ENCODE measurements around the gene B4GALNT4. TPM values are rescaled to one million over a fixed set of nuclear protein-coding genes. Genes with fewer than 3 reads are reported as not detected.
"Not testable (repeated sequence)": the region's sequence is repeated elsewhere in the genome, so short reads cannot be mapped to it uniquely, and the experiment has no call there.

B4GALNT4 gene
- total RNA-seq, 1 experiment from 2014 or later = 9.4 TPM

DNA sequence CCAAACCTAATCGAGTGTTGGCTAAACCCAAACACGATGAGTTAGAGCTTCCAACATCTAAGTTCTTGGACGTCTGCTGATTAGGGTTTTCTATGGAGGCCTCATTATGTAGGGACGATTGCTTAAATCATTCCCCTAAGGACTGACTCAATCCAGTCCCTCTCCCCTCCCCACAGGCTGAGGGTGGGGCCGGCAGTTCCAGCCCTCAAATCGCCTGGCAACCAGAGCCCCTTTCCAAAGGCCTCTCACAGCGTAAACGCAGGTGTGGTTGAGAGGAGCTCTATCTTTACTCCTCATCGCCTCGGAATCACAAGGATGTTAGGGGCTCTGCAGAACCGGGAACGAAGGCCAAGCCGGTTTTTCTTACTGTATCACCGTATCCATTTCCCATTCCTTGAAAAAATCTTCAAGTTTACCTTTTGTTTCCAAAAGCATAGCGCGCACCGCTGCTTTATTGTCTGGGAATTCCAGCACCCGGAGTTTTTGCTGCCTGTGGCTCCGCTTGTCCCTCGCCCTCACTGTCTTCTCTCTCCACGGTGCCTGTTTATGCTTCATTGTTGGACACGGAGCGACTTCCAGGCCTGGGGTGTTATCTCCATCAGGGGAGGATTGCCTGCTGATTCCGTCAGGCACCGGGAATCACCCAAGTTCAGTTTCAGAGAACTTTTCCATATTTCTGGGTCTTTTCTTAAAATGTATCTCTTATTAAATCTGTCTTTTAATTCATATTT lies 34.9 kb upstream of the B4GALNT4 start:
- DNase-seq (ENCODE audit: low read depth) = no peak

DNA sequence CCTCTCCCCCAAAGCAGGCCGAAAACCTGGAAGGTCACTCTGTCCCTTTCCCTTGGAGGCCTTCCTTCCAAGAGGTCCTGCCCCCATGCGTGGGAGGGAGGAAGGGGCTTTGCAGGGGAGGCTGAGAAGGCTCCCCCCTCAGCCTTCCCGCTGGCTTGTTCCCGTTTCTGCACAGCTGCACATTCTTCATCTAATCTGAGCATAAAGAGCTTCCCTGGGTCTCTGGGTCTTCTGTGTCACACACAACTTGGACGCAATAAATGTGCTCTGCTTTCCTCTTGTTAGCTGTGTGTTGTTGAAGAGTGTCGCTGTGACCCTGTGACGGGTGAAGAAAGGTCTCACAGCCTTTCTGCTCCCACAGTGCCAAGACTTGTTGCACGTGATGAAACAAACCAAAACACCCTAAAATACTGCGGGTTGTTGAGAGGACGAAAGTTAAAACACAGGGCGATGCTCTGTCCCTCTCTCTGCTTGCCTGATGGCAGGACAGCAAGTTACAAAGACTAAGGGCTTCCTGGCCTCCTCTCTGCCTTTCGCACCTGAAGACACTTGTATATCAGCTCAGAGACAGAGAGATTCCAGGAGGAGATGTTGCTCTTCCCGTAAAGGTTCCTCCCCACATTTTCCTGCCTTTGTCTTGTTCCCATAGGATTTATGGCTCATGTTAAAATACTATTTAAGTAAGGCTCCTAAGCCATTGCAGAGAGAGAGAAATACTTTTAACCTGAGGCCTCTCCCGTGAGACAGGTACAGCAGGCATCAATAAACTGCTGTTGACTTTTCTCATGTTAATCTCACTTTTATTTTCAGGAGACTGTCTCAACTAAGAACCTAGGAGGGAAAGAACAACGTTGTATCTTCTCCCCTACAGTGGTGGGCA lies 33.3 kb upstream of the B4GALNT4 start:
- no peak for DNase-seq (ENCODE audit: low read depth)

DNA sequence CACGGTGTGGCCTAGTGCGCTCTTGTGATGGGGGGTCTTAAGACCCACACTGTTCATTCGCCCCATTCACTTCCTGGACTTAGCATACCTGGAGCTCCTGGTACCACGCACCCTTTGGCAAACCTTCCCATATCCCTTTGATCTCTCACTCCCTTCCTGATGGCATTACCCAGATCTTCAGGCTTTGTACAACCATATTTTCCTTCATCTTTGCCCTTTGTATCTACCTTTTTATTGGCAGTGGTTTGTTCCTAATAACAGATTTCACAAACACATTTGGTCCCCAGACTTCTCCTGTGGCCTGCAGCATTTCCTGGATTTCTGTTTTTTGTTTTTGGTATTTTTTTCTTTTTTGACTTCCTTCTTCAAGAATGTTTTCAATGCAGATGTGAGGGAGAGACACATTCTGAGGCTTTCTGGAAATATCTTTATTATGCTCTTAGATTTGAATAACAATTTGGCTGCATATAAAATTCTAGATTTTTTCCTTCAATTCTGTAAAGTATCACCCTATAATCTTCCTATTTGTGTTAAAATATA lies 32.6 kb upstream of the B4GALNT4 start:
- DNase-seq (ENCODE audit: low read depth) = no peak

DNA sequence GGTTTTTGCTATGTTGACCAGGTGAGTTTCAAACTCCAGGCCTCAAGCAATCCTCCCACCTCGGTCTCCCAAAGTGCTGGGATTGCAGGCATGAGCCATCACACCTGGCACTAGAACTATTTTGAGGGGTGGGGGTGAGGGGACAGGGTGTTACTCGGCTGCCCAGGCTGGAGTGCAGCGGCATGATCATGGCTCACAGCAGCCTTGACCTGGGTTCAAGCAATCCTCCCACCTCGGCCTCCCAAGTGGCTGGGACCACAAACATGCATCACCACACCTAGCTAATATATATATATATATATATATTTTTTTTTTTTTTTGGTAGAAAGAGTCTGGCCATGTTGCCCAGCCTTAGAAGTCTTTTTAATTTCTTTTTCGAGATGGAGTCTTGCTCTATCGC lies 31.6 kb upstream of the B4GALNT4 start:
- no peak for DNase-seq (ENCODE audit: low read depth)

DNA sequence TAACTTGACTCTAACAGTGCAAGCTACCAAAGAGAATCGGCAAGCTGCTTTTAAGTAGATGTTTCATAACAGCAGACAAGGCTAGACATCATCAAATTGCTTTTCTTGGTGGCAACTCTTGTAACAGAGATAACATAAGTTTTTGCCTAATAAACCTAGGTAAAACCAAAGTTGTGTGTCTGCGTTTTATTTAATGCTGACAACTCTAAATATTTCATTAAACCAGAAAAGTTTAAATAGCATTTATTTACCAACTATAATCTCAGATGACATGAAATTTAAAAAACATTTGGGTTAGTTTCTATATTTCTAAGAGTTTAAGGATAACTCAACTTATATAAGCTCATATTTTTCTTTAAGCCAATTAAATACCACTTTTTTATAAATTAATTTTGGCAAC lies 29.3 kb upstream of the B4GALNT4 start:
- no peak for DNase-seq (ENCODE audit: low read depth)

DNA sequence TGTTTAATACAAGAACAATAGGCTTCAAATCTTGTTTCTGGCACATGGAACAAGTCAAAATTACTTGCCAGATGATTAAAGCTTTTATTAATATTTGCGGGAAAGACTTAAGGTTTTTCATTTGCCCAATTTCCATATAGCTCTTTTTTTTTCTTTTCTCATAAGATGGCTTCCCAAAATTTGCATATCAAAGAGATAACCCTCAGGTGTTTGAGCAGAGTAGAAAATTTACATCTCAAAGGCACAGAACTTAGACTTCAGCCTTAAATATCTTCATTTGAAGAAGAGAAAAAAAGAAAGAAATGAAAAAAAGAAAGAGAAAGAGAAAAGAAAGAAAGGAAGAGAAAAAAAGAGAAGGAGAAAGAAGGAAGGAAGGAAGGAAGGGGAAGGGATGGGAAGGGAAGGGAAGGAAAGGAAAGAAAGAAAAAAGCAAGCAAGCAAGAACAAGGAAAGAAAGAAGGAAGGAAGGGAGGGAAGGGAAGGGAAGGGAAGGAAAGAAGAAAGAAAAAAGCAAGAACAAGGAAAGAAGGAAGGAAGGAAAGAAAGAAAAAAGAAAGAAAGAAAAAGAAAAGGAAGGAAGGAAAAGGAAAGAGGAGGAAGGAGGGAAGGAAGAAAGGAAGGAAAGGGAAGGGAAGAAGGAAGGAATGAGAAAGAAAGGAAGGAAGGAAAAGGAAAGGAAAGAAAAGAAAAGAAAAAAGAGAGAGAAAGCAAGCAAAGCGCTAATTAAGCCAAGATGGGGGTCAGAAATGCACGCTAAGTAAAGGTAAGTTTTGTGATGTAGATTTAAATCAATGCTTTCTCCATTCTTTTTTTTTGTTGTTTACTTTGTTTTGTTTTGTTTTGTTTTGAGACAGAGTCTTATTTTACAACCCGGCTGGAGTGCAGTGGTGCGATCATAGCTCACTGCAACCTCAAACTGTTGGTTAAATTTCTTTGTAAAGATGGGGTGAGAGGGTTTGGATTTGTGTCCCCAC lies 28.5 kb upstream of the B4GALNT4 start:
- DNase-seq (ENCODE audit: low read depth) = no peak

DNA sequence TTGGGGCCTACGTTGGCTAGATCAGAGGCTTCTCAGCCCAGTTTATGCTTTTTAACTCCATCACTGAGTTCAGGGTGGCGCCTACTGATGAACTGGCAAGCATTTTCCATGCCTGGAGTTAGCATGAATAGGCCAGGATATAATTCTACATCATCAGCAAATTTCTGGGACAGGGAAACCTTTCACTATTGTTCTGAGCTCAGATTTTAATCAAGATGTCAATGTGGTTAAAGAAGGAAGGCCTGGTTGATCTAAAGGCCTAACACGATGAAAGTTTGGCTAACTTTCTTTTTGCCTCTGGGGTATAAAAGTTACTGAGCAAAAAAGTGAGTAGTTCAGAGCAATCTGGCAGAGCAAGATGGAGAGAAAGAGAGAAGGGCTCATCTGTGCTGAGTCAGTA lies 27.0 kb upstream of the B4GALNT4 start:
- DNase-seq (ENCODE audit: low read depth) = peak; percentile 40

DNA sequence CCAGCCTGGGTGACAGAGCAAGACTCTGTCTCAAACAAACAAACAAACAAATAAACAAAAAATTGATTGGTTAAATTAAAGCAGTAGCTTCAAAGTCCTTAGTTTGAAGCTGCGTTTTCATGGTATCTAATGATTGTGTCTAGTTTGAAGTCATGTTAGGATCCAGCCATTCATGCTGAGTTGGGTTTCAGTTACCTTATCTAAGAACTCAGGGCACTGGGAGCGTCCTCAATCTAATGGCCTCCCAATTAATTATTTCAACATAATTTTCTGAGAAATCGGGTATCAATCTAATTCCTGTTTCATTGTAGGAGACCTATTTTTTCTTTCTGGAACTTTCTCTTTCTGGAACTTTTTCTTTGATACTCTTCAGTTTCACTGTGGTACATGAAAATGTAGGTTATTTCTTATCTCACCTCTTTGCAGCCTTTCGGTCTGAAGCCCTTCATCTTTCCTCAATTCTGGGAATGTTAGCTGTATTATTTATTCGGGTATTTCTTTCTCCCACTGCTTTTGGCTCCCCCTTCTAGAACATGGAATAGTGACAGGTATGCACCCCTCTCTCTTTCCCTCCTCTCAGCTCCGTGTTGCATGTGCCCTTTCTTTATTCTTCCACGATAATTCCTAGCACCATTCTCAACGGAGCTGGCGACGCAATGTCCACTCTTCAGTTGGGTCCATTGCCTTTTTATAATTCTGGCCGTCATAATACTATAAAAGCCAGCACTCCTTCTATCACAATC lies 24.3 kb upstream of the B4GALNT4 start:
- DNase-seq (ENCODE audit: low read depth) = no peak

DNA sequence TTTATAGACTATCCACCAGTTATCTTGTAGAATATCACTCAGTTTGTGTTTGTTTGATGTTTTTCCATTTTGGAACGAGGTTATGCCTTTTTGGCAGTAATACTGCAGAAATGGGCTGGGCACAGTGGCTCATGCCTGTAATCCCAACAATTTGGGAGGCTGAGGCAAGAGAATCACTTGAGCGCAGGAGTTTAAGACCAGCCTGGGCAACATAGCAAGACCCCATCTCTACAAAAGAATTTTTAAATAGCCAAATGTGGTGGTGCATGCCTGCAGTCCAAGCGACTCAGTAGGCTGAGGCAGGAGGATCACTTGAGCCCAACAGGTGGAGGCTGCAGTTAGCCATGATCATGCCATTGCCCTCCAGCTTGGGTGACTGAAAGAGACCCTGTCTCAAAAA lies 22.8 kb upstream of the B4GALNT4 start:
- no peak for DNase-seq (ENCODE audit: low read depth)

DNA sequence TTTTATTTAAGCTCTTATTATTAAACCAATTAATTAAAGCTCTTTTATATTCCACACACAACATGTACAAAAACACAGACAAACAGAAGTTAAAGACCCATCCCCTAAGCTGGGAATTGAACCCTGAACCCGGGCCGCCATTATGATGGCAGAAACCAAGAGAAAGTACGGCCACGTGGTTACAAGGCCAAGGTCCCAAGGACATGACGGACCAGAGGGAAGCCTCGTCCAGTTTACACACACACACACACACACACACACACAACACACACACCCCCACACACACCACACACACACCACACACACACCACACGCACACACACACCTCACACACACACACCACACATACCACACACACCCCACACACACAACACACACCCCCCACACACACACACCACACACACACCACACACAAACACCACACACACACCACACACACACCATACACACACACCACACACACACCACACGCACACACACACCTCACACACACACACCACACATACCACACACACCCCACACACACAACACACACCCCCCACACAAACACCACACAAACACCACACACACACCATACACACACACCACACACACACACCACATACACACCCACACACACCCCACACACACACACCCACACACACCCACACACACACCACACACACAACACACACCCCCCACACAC lies 19.9 kb upstream of the B4GALNT4 start:
- DNase-seq (ENCODE audit: low read depth) = not testable (repeated sequence)

DNA sequence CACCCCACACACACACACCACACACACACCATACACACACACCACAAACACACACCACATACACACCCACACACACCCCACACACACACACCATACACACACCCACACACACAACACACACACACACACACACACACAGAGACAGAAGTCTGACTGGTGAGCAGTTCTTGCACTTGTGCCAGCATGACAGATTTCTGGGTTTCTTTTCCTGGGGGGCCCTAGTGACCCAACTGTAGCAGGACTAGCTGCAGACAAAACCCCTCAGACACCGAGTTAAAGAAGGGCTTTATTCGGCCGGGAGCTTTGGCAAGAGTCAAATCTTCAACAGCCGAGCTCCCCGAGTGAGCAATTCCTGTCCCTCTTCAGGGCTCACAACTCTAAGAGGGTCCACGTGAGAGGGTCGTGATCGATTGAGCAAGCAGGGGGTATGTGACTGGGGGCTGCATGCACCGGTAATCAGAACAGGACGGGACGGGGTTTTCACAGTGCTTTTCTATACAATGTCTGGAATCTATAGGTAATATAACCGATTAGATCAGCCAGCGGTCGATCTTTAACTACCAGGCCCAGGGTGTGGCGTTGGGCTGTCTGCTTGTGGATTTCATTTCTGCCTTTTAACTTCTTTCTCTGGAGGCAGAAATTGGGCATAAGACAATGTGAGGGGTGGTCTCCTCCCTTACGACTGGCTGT lies 19.1 kb upstream of the B4GALNT4 start:
- not testable (repeated sequence) for DNase-seq (ENCODE audit: low read depth)

DNA sequence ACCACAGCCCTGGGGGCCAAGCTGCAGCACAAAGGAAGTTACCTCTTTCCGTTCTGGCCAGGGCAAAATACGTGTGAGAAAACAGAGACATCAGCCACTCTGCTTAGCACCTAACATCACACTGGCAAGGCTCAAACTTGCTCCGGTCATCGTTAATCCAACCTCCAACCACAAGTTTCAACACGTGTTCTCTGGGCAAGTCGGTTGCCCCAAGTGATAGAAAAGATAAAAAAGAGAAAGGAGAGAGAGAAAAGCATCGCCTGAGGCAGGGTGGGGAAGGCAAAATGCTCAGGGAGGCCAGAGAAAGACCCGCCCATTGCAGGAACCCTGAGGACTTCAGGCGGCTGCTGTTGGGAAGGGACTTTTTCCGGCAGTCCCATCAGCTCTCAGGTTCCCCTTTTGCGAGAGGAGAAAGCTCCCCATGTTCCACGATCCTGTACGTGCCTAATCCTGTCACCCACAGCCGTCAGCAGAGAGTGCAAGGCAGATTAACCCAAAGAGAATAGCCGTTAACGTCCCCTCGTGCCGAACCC lies 18.5 kb upstream of the B4GALNT4 start:
- DNase-seq (ENCODE audit: low read depth) = peak; percentile 67

DNA sequence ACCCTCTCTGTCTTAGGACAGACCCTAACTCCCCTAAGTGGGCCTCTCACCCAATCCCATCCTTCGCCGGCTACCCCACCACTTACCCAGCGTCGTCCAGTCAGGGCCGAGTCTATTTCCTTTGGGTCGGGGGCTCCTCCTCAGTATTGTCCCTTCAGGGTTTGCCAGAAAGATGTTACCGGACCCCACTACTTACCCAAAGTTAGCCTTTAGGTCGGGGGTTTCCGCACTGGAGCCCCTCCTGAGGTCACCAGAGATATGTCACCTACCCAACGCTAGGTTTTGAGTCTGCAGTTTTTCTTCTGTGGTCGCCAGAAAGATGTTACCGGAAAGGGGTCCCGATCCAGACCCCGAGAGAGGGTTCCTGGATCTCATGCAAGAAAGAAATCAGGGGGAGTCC lies 17.9 kb upstream of the B4GALNT4 start:
- DNase-seq (ENCODE audit: low read depth) = no peak

DNA sequence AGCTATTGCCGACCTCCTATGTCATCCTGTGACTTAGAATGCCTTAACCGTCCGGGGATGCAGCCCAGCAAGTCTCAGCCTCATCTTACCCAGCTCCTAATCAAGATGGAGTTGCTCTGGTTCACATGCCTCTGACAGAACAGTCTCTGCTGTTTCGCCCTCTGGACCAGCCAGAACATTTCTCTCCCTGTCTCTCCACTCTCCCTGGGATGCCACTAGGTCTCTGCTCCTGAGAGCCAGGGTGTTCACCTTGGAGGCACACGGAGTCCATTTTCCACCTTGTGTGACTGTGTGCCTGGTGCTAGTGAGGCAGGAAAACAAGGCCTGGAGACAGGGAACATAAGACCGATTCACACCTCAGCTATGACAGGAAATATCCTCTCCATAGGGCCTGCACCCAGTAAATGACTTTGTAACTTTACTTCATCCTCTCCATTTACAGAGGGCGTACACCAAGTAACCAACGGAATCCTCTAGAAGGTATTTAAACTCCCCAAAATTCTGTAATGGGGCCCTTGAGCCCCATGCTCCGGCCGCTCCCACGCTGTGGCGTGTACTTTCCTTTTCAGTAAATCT lies 16.8 kb upstream of the B4GALNT4 start:
- DNase-seq (ENCODE audit: low read depth) = no peak

DNA sequence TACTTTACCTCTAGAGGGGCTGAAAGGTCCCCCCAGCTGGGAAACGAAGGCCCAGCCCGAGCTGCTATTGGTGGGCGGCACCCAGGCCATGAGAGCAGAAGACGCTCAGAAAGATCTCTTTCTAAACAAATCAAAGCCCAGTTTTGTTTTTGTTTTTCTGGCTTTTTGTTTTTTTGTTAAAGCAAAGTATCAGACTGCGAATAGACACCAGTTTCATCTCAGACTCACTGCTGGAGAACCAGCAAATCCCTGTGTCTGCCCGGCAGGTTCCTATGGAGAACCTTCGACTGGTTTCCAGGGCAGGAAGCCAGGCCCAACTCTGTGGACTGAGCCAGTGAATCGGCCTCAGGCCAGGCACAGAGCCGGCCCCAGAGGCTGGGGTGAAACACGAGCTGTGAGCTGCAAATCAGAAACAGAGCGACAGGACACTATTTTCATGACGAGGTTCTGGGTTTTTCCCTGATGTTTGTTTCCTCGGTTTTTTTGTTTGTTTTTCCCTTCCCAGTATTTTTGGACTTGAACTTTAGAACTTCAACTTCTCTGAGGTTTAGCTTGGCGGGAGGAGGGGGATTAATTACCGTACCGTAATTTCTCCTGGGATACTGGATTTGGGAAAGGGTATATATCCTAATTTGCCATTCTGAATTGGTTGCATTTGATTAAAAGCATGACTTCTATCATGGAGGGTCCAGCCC lies 16.0 kb upstream of the B4GALNT4 start:
- DNase-seq (ENCODE audit: low read depth) = peak; percentile 83

DNA sequence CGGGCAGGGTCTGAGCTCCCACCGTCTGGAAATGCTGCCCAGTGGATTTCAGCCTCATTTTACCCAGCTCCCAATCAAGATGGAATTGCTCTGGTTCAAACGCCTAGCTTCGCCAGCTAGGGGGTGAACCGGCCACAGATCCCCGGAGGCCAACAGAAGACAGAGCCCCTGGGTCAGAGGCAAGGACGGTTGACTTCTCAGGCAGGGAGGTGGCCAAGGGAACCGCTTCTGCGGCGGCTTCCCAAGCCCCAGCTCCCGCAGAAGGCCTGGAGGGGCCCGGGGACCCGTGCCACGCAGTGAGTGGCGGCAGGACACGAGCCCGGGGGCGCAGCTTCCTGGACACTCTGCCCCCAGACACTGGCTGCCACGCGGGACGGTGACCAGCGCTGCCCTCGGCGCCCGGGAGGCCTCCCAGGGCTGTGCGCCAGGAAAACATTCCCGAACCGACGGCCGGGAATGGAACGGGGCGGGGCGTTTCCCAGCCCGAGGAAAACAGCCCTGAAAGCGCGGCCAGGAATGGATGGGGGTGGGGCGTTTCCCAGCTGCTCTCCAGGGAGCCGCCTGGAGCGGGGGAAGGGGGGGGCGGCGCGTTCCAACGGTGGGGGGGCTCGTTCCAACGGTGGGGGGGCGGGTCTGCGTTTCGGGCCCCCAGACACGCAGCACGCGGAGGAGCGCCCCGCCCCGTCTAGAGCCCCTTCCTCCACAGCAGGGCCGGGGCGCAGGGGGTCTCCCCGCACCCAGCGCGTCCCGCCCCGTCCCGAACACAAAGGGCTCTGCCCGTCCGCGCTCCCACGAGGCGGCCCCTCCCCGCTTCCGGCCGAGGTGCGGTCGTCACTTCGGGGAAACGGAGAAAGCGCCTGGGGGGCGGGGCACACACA lies 13.5 kb upstream of the B4GALNT4 start:
- DNase-seq (ENCODE audit: low read depth) = peak; percentile 91

DNA sequence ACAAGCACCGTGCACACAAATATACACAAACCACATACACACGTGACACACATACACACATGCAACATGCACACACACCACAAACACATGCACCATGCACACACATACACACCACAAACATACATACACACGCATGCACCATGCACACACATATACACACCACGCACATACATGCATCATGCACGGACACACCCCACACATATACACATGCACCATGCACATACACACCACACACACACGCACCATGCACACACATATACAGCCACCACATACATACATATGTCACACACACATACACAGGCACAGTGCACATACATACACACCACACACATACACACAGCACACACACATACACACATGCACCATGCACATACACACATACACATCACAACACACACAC lies 12.7 kb upstream of the B4GALNT4 start:
- DNase-seq (ENCODE audit: low read depth) = no peak
